AG09309 (cell line): ENCODE results near the gene DDX6.
"Not testable (repeated sequence)": the region's sequence is repeated elsewhere in the genome, so short reads cannot be mapped to it uniquely, and the experiment has no call there.

Experiments
- DNase-seq: peaks from one replicate; pipeline ENCODE4 v3.0.0-alpha.2; 2010; ENCODE audit warnings: low read depth
- H3K4me3 ChIP-seq: 2 replicates; pipeline ENCODE4 v1.5.1; 2011; ENCODE audit warnings: mild to moderate bottlenecking, low read depth, low read length, moderate library complexity; ENCODE audit not compliant: control insufficient read depth
- TF ChIP-seq, protein P1 (sequence below): IDR thresholded peaks from 2 replicates; pipeline ENCODE4 v1.5.1; 2011; ENCODE audit warnings: mild to moderate bottlenecking, low read depth, low read length, inconsistent platforms; ENCODE audit not compliant: insufficient read depth, control insufficient read depth; ENCODE audit errors: missing control alignments

The DDX6 gene

DNA sequence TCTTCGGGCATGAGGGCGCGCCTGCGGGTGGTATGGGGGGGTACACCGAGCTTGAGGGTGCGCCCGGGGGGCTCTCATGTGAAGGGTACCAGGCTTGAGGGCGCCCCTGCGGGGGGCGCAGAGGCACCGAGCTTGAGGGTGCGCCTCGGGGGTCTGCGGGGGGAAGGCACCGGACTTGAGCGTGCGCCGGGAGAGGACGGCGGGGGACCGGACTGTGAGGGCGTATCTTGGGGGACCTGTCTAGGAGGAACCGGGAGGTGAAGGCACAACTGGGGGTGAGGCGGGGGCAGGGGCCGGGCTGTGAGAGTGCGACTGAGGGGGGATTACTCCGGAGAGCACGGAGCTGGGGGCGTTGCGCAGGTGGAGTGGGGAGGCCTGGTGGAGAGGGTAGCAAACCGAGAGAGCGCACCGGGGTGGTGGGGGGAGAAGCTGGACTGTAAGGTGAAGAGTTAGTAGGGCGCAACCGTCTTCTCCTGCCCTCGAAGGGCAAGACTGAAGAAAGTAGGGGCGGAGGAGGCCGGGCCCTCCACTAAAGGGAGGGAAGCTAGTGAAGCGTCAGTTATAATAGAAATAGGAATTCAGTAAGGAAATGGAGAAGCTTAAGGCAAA lies 1.1 kb upstream of the DDX6 start:
- TF ChIP-seq, protein P1, sequence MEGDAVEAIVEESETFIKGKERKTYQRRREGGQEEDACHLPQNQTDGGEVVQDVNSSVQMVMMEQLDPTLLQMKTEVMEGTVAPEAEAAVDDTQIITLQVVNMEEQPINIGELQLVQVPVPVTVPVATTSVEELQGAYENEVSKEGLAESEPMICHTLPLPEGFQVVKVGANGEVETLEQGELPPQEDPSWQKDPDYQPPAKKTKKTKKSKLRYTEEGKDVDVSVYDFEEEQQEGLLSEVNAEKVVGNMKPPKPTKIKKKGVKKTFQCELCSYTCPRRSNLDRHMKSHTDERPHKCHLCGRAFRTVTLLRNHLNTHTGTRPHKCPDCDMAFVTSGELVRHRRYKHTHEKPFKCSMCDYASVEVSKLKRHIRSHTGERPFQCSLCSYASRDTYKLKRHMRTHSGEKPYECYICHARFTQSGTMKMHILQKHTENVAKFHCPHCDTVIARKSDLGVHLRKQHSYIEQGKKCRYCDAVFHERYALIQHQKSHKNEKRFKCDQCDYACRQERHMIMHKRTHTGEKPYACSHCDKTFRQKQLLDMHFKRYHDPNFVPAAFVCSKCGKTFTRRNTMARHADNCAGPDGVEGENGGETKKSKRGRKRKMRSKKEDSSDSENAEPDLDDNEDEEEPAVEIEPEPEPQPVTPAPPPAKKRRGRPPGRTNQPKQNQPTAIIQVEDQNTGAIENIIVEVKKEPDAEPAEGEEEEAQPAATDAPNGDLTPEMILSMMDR = no peak
- peak overlapping the region; percentile 90 for H3K4me3 ChIP-seq
- no peak for DNase-seq

DNA sequence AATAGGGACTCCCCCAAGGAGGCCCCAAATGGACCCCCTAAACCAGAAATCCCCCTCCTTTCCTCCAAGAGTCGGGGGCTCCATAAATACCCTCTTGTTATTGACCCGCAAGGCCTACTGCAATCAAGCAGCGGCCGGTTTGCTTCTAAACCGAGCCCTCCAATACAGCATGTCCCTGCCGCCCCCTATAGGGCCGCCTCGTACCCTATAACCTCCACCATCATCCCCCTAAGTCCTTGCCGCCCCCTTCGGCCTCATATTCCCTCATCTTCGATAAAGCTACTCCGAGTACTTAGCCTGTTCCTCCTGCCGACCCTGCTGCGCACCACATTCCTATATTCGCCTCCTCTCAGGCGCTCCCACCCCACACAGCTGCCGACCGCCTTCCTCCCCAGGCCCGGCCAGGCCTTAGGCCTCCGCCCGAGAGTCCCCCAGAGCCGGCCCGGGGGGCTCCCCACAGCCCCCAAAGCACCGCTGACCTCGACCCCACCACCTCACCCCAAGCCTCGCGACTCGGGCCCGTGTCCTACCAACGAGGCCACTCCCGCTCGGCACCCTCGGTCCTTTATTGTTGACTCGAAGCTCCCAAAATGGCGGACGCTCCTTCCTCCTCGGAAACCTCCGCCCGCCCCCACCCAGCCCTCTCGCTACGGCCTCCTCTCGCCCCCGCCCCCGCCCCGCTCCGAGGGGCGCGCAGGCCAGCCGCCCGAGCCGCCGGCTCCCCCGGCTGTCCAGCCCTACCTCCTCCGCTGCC lies 430 bp downstream of the DDX6 start:
- peak overlapping the region; percentile 90 for H3K4me3 ChIP-seq
- TF ChIP-seq, protein P1 = peak; percentile 57
- DNase-seq = peak; percentile 18

DNA sequence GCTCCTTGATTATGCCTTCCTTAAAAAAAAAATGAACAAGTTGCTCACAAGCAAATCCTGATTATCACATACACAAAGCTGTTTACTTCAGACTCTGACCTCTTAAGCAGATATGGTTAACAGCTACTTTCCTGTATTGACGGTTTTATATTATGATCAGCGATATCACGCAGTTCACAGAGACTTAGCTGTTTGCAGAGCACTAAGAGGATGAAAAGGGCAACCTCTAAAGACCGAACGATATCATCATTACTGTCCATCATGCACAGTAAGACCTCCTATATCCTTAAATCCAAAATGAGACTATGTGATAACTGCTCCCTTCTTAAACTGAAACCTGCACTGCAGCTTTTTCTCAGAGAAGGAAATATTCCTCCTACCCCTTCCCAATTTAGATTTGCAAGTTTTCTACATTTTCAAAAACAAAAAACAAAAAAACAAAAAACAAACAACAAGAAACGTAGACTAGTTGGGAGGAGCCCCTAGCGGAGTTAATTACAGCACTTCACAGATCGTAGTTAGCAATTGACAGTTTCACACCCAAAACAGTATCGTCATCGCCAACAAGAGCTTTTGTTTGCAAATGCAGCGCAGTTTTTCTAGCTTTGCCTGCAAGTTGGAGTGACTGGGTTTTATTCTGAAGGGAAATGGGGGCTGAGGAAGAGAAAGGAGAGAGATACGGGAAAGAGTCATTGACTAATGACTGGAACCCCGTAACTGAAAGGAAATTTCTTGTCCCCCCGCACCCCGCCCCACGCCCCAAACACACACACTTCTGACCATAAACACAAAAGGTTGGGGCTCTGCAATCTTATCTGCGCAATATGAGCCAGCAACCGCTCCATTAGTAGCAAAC lies 1.2 kb downstream of the DDX6 start:
- no peak for DNase-seq

DNA sequence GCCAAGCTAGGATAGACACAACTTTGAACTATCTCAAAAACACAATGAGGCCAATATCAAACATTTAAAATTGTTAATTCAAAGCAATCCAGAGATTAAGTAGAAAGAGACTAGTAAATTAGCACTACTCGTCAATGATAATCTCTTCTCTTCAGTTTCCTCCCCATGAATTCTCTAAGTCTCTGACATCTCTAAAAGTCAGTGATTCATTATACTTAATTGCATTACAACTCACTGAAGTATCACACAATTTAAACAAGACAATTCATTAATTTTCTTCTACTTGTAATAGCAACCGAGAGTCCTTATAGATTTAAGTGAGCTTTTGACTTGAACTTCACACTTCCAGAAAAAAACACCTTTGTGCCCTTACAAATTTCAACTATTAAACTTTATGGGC lies 4.3 kb downstream of the DDX6 start:
- H3K4me3 ChIP-seq = no peak overlapping the region
- DNase-seq = no peak
- TF ChIP-seq, protein P1 = no peak

More for the DNA sequence above, 1.2 kb downstream of the DDX6 start:
- TF ChIP-seq, protein P1 = no peak
- peak overlapping the region; percentile 90 for H3K4me3 ChIP-seq

DNA sequence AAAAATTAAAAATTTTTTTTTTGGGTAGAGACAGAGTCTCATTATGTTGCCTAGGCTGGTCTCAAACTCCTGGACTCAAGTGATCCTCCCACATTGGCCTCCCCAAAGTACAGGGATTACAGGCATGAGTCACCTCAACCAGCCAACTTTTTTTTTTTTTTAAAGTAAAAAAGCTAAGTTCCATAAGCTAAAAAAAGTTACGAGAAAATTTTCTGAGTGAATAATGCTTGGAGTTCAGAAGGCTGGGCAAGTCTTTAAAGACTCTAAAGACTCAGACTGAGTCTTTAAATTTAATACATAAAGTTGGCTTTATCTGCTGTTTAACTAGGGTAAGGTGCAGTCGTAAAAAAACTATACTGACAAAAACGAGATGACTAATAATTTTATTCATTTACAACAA lies 5.6 kb downstream of the DDX6 start:
- DNase-seq = no peak
- TF ChIP-seq, protein P1 = no peak
- H3K4me3 ChIP-seq = no peak overlapping the region

DNA sequence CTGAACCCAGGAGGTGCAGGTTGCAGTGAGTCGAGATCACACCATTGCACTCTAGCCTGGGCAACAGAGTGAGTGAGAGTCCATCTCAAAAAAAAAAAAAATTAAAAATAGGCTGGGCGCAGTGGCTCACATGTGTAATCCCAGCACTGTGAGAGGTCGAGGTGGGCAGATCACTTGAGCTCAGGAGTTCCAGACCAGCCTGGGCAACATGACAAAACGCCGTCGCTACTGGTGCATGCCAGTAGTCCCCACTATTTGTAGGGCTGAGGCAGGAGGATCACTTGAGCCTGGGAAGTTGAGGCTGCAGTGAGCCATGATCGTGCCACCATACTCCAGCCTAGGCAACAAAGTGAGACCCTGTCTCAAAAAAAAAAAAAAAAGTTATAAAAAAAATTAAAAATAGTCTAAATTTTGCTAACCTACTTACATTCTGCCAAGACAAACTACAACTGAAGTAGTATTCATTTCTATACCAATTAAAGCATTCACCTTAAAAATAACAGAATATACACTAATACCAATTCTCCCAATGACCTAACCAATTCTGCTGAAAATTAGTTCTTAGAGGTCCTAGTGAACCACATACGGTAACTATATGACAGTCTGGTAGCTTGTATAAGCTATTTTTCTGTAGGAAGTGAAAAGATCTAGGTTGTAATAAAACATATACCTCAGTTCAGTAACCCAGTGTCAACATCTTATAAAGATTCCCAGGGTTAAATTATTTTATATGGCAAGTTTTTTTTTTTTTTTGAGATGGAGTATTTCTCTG lies 7.1 kb downstream of the DDX6 start:
- no peak overlapping the region for H3K4me3 ChIP-seq
- TF ChIP-seq, protein P1 = no peak
- no peak for DNase-seq

DNA sequence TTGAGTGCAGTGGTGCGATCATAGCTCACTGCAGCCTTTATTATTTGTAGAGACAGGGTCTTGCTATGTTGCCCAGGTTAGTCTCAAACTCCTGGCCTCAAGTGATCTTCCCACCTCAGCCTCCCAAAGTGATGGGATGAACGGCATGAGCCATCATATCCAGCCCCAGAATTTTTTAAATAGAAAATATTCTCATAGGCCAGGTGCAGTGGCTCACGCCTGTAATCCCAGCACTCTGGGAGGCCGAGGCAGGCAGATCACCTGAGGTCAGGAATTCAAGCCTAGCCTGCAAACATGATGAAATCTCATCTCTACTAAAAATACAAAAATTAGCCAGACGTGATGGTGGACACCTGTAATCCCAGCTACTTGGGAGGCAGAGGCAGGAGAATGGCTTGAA lies 7.6 kb downstream of the DDX6 start:
- H3K4me3 ChIP-seq, DNase-seq: not testable (repeated sequence)
